ENCODE data around the gene NONO.

DNA sequence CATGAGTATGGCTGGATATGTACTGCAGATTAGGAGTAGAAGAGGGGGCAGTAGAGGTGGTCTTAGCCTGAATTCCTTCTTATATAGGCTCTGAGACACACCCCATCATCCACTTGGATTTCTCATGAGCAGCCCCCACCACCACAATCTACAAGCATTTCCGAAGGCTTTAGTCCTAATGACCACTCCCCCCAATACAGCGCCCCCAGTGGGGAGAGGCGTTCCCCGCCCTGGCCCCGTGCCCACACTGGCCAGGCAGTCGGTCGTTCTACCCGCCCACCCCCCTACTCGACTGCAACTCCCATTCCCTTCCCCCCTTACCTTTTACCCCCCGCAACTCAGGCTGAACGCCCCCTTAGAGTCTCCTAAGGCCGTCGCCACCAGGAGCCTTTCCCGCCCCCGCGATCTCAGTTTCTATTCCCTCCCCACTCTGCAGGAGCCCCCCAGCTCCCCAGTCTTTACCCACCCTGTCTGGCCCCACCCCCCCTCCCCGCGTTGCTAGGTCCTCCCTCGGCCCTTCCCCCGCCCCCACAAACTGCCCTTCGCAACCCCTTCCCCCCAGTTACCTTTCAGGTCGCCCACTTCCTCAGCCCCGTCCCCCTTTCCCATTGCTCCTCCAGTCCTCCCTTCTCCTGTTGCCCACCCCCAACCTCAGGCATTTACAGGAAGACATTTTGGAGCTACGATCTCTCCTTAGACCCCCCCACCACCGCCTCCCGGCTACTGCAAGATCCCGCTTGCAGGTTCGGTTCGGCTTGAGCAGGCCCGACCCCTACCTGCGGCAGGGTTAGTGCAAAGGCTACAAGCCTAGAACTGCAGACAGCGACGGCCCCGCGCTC lies 30.0 kb upstream of the NONO start:
- TF ChIP-seq CTCF (IDR thresholded peaks at IDR 0.05) (peak; percentile 4 to 38 (median 17)), POLR2A (IDR thresholded peaks at IDR 0.05) (no peak)
